Measurements from ENCODE around the gene KLHL7.

Gene KLHL7

DNA sequence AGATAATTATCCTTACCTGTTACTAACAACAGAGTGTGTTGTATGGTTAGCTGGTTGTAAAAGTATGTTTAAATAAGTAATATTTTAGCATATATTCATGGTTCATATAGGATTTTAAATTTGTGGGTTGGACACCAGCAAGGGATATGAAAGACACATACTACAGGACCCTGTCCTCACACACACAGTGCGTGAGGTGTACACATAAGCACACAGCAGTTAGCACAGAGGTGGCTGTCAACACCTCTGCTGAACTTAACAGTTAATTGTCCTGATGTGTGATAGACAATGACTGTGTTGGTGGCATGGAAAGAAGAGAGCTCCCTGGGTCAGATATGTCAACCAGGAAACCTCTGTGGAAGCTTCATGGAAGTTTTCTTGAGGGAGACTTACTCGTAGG, 53.0 kb downstream of the KLHL7 start:
- POLR2A ChIA-PET, result no interaction called here
- no peak for DNase-seq (ENCODE audit: extremely low spot score)
- CTCF ChIA-PET, result no interaction called here
- TF ChIP-seq HDGF (IDR thresholded peaks at IDR 0.05; ENCODE audit: borderline replicate concordance) (no peak), FOXK2 (IDR thresholded peaks at IDR 0.05) (no peak), NFRKB (IDR thresholded peaks at IDR 0.05) (no peak), ELF4 (IDR thresholded peaks at IDR 0.05) (no peak), FOXM1 (IDR thresholded peaks at IDR 0.05; ENCODE audit: borderline replicate concordance) (no peak), ARNT (IDR thresholded peaks at IDR 0.05) (no peak), LEF1 (IDR thresholded peaks at IDR 0.05; ENCODE audit: borderline replicate concordance) (no peak), L3MBTL2 (conservative IDR thresholded peaks at IDR 0.05) (no peak), FOXA1 (IDR thresholded peaks at IDR 0.05) (no peak), SUZ12 (IDR thresholded peaks at IDR 0.05) (no peak), BHLHE40 (IDR thresholded peaks at IDR 0.05; ENCODE audit: borderline replicate concordance) (no peak), ZNF384 (IDR thresholded peaks at IDR 0.05) (no peak)
- TF ChIP-seq, protein P1, sequence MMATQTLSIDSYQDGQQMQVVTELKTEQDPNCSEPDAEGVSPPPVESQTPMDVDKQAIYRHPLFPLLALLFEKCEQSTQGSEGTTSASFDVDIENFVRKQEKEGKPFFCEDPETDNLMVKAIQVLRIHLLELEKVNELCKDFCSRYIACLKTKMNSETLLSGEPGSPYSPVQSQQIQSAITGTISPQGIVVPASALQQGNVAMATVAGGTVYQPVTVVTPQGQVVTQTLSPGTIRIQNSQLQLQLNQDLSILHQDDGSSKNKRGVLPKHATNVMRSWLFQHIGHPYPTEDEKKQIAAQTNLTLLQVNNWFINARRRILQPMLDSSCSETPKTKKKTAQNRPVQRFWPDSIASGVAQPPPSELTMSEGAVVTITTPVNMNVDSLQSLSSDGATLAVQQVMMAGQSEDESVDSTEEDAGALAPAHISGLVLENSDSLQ (IDR thresholded peaks at IDR 0.05), result no peak

DNA sequence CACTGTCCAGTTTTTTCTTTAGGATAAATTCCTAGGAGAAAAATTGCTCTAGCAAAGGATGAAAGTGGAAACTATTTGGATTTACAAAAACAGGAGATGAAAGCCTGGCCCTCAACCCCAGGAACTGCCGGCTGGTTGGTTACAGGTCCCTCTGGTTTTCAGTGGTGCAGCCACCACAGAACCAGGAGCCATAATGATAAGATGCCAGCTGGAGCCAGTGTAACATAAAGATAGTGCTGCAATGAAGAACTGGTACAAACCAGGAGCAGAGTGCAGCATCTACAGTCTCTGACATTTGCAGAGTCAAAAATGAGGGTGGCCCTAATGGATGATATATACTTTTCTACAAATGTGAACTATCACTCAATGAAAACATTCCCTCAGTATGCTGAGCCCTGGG, 55.9 kb downstream of the KLHL7 start:
- DNase-seq (ENCODE audit: extremely low spot score), result no peak
- ChIA-PET CTCF (no interaction called here), POLR2A (no interaction called here)
- TF ChIP-seq L3MBTL2 (conservative IDR thresholded peaks at IDR 0.05) (no peak), TARDBP (IDR thresholded peaks at IDR 0.05) (no peak), ELF4 (IDR thresholded peaks at IDR 0.05) (no peak), CTBP1 (IDR thresholded peaks at IDR 0.05; ENCODE audit: borderline replicate concordance) (no peak), FOXK2 (IDR thresholded peaks at IDR 0.05) (no peak)

DNA sequence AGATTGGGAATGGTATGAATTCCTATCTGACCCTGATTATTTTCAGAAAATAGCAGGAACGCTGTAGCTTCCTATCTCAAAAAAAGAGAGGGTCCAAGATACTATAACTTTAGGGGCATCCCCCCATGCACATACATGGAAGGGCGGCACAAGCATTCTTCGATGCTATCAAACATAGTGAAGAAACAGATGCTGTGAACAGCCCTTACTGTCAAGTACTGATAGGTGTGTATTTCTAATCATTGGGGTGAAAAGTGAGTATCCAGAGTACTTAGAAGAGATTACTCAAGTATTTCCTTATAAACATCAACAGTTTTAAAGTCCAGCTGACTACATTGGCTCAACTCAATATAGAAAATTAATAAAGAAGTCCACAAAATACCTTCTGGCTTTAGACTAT, 59.3 kb downstream of the KLHL7 start:
- CTCF ChIA-PET, result interaction anchor here (0.6 to 1.3 kb wide), 2 partner anchors 19 to 79 kb away, joined by 3 to 4 read pairs; no protein-coding TSS in a partner anchor
- DNase-seq (ENCODE audit: extremely low spot score), result no peak
- POLR2A ChIA-PET, result no interaction called here
- TF ChIP-seq FOXK2 (IDR thresholded peaks at IDR 0.05), result no peak
- no peak for TF ChIP-seq FOXM1 (IDR thresholded peaks at IDR 0.05; ENCODE audit: borderline replicate concordance)
- TF ChIP-seq TARDBP (IDR thresholded peaks at IDR 0.05), result no peak
- TF ChIP-seq BHLHE40 (IDR thresholded peaks at IDR 0.05; ENCODE audit: borderline replicate concordance), result no peak
- TF ChIP-seq LEF1 (IDR thresholded peaks at IDR 0.05; ENCODE audit: borderline replicate concordance), result no peak
- no peak for TF ChIP-seq CTBP1 (IDR thresholded peaks at IDR 0.05; ENCODE audit: borderline replicate concordance)

DNA sequence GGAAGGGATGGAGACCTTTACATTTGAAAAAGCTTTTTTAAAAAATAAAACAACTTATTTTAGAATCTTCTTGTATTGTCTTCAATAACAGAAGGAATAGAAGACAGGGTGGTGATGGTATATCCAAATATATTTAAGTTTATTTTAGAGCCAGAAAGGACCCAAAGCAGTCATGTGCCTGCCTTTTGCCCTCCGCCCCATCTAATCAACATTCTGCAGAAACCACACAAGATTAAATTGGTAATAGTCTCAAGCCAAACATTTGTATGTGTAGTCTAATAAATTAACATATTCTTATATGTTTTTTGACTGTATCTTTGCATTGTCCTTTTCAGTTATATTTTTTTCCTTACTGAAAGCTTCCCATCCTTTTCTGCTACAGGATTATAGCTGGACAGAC, 59.7 kb downstream of the KLHL7 start:
- ChIA-PET CTCF (interaction anchor here (1.3 kb wide), 1 partner anchor 79 kb away, joined by 3 read pairs; no protein-coding TSS in a partner anchor), POLR2A (no interaction called here)
- no peak for DNase-seq (ENCODE audit: extremely low spot score)
- TF ChIP-seq SP1 (IDR thresholded peaks at IDR 0.05) (no peak), ZNF384 (IDR thresholded peaks at IDR 0.05) (no peak)

DNA sequence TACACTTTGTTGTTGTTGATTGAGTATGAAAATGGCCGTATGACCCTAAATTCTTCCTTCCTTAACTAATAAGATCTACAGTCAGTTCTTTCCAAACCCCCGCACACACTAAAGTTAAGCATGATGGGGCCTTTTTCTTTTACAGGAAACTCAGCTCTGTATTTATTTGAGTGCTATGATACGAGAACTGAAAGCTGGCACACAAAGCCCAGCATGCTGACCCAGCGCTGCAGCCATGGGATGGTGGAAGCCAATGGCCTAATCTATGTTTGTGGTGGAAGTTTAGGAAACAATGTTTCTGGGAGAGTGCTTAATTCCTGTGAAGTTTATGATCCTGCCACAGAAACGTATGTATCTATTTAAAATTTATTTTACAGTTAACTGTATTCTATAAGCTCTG, 62.1 kb downstream of the KLHL7 start:
- no peak for TF ChIP-seq NFRKB (IDR thresholded peaks at IDR 0.05)
- no peak for TF ChIP-seq SUZ12 (IDR thresholded peaks at IDR 0.05)
- no peak for TF ChIP-seq CTBP1 (IDR thresholded peaks at IDR 0.05; ENCODE audit: borderline replicate concordance)
- TF ChIP-seq LEF1 (IDR thresholded peaks at IDR 0.05; ENCODE audit: borderline replicate concordance), result no peak
- TF ChIP-seq SP1 (IDR thresholded peaks at IDR 0.05), result no peak
- TF ChIP-seq, protein P1 (IDR thresholded peaks at IDR 0.05), result no peak
- TF ChIP-seq HDGF (IDR thresholded peaks at IDR 0.05; ENCODE audit: borderline replicate concordance), result no peak
- no peak for TF ChIP-seq TARDBP (IDR thresholded peaks at IDR 0.05)
- TF ChIP-seq FOXM1 (IDR thresholded peaks at IDR 0.05; ENCODE audit: borderline replicate concordance), result no peak
- TF ChIP-seq FOXK2 (IDR thresholded peaks at IDR 0.05), result no peak
- no peak for TF ChIP-seq ELF4 (IDR thresholded peaks at IDR 0.05)
- TF ChIP-seq FOXA1 (IDR thresholded peaks at IDR 0.05), result no peak
- no peak for TF ChIP-seq ZNF384 (IDR thresholded peaks at IDR 0.05)
- TF ChIP-seq L3MBTL2 (conservative IDR thresholded peaks at IDR 0.05), result no peak
- TF ChIP-seq ARNT (IDR thresholded peaks at IDR 0.05), result no peak
- no peak for TF ChIP-seq BHLHE40 (IDR thresholded peaks at IDR 0.05; ENCODE audit: borderline replicate concordance)
- no peak for DNase-seq (ENCODE audit: extremely low spot score)
- POLR2A ChIA-PET, result no interaction called here
- CTCF ChIA-PET, result no interaction called here

DNA sequence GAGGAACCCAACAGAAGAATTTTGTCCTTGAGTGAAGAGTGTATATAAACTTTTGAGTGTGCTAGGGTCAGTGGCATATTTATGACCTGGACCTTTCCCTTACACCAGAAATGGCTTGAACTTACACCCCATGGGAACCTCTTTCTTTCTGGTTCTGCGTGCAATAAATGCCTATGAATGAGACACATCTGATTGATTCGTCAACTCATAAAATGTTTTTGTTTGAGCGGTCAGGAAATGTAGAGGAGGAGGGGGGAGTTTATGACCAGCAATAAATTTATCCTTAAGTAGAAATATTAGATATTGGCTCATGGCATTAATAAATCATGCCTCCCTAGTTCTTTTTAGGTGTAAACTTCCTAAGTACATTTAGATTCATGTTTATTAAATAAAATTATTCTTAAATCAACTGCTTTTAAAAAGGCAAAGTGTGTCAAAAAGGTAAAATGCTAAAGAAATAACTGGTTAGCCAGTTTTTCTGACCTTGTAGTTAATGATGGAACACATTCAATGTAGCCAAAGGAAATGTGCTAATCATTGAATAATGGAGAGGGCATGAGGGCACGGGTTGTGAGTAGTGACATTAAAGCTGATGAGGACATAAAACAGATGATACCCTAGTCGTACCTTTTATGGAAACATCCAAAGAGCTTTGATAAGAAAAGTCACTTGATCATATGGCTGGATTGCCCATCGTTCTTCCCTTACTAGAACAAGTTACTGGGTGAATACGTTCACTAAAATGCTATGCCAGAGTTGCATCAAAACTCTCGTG, 62.7 kb downstream of the KLHL7 start:
- no peak for DNase-seq (ENCODE audit: extremely low spot score)
- ChIA-PET POLR2A (interaction anchor here (2.0 kb wide), 1 partner anchor 13 kb away, joined by 5 read pairs; no protein-coding TSS in a partner anchor), CTCF (no interaction called here)

More for the DNA sequence above, 62.7 kb downstream of the KLHL7 start:
- TF ChIP-seq LEF1 (IDR thresholded peaks at IDR 0.05; ENCODE audit: borderline replicate concordance) (no peak), TARDBP (IDR thresholded peaks at IDR 0.05) (no peak), ARNT (IDR thresholded peaks at IDR 0.05) (no peak), SUZ12 (IDR thresholded peaks at IDR 0.05) (no peak), FOXA1 (IDR thresholded peaks at IDR 0.05) (no peak), HDGF (IDR thresholded peaks at IDR 0.05; ENCODE audit: borderline replicate concordance) (no peak), SP1 (IDR thresholded peaks at IDR 0.05) (no peak), NFRKB (IDR thresholded peaks at IDR 0.05) (no peak), CTBP1 (IDR thresholded peaks at IDR 0.05; ENCODE audit: borderline replicate concordance) (no peak), ZNF384 (IDR thresholded peaks at IDR 0.05) (no peak)
- TF ChIP-seq, protein P1 (IDR thresholded peaks at IDR 0.05), result no peak
